ENCODE data around the gene LRRC28. TPM values are rescaled to one million over a fixed set of nuclear protein-coding genes. Genes with fewer than 3 reads are reported as not detected.

The LRRC28 gene
- polyA plus RNA-seq, 1 experiment: 23.5 TPM

DNA sequence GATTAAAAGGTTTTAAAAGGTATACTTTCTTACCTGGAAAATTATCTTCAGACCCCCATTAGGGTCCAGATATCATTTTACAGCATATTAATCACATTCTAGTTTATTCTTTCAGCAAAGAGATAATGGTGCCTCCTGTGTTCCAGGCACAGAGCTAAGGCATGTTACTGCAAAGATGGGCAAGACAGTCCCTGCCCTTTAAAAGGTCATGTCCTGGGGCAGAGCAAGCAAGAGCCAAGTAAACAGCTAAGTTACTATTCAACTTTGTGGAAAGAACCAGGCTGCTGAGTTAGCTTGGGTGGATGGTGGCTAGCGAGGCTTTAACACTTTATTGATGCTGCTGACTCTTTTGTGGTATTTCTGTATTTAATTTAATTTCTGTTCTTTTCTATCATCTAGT lies 75.0 kb downstream of the LRRC28 start:
- DNase-seq (ENCODE audit: low read depth): no peak
- no peaks in the 10 kb centered on the region for H3K27me3 ChIP-seq (ENCODE audit: control insufficient read depth, insufficient read depth, low read length)
- no peak overlapping the region for H3K4me3 ChIP-seq (ENCODE audit: low read depth, low read length)
- no peaks in the 10 kb centered on the region for H3K36me3 ChIP-seq (ENCODE audit: control insufficient read depth, insufficient read depth, low read length)
- ChIA-PET CTCF (no interaction called here), POLR2A (no interaction called here)
- TF ChIP-seq, protein P1, sequence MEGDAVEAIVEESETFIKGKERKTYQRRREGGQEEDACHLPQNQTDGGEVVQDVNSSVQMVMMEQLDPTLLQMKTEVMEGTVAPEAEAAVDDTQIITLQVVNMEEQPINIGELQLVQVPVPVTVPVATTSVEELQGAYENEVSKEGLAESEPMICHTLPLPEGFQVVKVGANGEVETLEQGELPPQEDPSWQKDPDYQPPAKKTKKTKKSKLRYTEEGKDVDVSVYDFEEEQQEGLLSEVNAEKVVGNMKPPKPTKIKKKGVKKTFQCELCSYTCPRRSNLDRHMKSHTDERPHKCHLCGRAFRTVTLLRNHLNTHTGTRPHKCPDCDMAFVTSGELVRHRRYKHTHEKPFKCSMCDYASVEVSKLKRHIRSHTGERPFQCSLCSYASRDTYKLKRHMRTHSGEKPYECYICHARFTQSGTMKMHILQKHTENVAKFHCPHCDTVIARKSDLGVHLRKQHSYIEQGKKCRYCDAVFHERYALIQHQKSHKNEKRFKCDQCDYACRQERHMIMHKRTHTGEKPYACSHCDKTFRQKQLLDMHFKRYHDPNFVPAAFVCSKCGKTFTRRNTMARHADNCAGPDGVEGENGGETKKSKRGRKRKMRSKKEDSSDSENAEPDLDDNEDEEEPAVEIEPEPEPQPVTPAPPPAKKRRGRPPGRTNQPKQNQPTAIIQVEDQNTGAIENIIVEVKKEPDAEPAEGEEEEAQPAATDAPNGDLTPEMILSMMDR (IDR thresholded peaks at IDR 0.05; ENCODE audit: insufficient read depth, low read depth, low read length): no peak

DNA sequence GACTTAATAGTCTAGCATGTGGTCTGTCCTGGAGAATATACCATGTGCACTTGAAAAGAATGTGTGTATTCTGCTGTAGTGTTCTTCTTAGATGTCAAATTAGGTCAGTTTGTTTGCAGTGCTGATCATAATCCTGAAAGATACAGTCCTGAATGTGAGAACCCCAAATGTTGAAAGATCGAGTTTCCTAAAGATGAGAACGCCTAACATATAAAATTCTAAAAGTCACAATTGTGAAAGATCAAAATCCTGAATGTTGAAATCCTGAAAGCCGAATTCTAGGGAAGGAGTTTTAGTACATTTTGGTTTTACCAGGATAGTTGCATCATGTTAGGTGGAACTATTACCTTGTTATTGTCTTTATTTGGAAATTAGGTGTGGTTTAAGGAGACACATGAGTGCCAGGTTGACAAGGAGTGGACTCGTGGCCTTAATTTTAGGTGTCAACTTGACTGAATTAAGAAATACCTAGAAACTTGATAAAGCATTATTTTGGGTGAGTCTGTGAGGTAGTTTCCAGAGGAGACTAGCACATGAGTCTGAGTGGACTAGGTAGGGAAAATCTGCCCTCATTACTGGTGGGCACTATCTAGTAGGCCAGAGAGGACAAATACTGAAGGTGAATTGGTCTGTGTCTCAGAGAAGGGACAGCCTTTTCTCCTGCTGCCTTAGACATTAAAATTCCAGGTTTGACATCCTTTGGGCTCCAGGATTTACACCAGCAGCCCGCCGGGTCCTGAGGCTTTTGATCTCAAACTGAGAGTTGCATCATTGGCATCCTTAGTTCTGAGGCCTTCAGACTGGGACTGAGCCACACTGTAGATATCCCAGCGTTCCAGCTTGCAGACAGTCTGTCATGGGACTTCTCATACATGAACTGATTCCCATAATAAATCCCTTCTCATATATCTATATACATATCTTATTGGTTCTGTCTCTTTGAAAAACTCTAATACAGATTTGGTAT lies 77.1 kb downstream of the LRRC28 start:
- no peaks in the 10 kb centered on the region for H3K27me3 ChIP-seq (ENCODE audit: control insufficient read depth, insufficient read depth, low read length)

DNA sequence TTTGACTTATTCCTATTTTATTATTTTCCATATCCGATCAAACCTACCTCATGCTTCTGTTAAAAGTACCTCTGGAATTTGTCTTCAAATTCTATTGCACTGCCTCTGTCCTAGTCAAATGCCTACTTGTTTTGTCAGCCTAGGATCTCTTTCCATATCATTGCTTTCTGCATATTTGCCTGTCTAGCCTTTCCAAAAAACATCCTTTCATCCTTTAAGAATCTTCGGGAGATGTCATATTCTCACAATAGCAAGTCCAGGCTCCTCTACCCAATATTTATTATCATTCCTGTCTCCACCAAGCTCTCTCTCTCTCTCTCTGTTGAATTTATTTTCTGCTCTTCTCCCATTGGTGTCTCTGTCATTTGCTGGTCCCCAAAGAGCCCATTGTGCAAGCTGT lies 80.1 kb downstream of the LRRC28 start:
- POLR2A ChIA-PET: no interaction called here
- TF ChIP-seq, protein P1 (IDR thresholded peaks at IDR 0.05; ENCODE audit: insufficient read depth, low read depth, low read length): no peak
- DNase-seq (ENCODE audit: low read depth): no peak
- Histone ChIP-seq H3K4me3 (ENCODE audit: low read depth, low read length) (no peak overlapping the region), H3K27me3 (ENCODE audit: control insufficient read depth, insufficient read depth, low read length) (no peaks in the 10 kb centered on the region), H3K36me3 (ENCODE audit: control insufficient read depth, insufficient read depth, low read length) (no peaks in the 10 kb centered on the region)
- CTCF ChIA-PET: no interaction called here

More for the DNA sequence above, 77.1 kb downstream of the LRRC28 start:
- CTCF ChIA-PET: no interaction called here
- TF ChIP-seq, protein P1 (IDR thresholded peaks at IDR 0.05; ENCODE audit: insufficient read depth, low read depth, low read length): no peak
- POLR2A ChIA-PET: no interaction called here
- Histone ChIP-seq H3K36me3 (ENCODE audit: control insufficient read depth, insufficient read depth, low read length) (no peaks in the 10 kb centered on the region), H3K4me3 (ENCODE audit: low read depth, low read length) (no peak overlapping the region)
- DNase-seq (ENCODE audit: low read depth): no peak

DNA sequence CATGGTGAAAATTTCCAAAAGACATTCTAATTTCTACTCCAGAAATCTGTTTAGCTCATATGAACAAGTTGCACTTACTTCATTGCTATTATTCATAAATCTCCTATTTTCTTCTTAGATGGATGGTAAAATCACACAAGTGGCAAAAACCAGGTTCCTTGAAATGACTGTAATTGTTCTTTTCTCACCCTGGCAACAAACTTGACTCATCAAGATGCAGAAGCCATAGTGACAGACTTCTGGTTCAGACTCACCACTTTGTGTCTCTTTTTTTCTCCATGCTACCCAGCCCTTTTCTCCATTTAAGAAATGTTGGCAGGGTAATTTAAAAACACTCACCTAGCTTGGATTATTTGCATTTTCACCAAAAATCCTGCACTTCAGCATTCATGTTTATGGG lies 82.1 kb downstream of the LRRC28 start:
- H3K27me3 ChIP-seq (ENCODE audit: control insufficient read depth, insufficient read depth, low read length): no peaks in the 10 kb centered on the region
- TF ChIP-seq, protein P1 (IDR thresholded peaks at IDR 0.05; ENCODE audit: insufficient read depth, low read depth, low read length): no peak
- no peaks in the 10 kb centered on the region for H3K36me3 ChIP-seq (ENCODE audit: control insufficient read depth, insufficient read depth, low read length)
- DNase-seq (ENCODE audit: low read depth): no peak
- ChIA-PET POLR2A (no interaction called here), CTCF (no interaction called here)
- no peak overlapping the region for H3K4me3 ChIP-seq (ENCODE audit: low read depth, low read length)

DNA sequence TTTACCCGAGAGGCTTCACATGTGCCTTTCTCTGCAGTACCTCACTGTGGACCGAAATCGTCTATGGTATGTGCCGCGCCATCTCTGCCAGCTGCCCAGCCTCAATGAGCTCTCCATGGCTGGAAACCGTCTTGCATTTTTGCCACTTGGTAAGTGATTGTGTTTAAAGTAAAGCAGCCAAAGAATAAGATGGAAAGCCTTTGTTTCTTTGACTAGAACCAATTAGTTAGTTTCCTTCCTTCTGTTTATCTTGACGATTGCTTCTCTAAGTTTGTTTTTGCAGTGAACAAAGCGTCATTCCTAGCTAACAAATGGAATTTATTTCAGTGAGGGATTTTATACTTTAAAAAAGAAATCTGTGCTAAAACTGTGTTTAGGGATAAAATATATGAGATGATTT lies 82.7 kb downstream of the LRRC28 start:
- CTCF ChIA-PET: no interaction called here
- Histone ChIP-seq H3K36me3 (ENCODE audit: control insufficient read depth, insufficient read depth, low read length) (no peaks in the 10 kb centered on the region), H3K4me3 (ENCODE audit: low read depth, low read length) (no peak overlapping the region), H3K27me3 (ENCODE audit: control insufficient read depth, insufficient read depth, low read length) (no peaks in the 10 kb centered on the region)
- TF ChIP-seq, protein P1 (IDR thresholded peaks at IDR 0.05; ENCODE audit: insufficient read depth, low read depth, low read length): no peak
- DNase-seq (ENCODE audit: low read depth): no peak
- POLR2A ChIA-PET: no interaction called here
